Neural progenitor cell (in vitro differentiated cells): ENCODE results near the gene TCP11. TPM values are rescaled to one million over a fixed set of nuclear protein-coding genes. Genes with fewer than 3 reads are reported as not detected.

ENCODE experiments used
- DNase-seq: peaks from one replicate; pipeline ENCODE4 v3.0.0-alpha.2; 2016; ENCODE audit warnings: low spot score
- H2AFZ ChIP-seq: fragments of 200-600 bp; sonication (generic); replicated peaks from 2 replicates; pipeline ENCODE4 v1.6.1; 2016; ENCODE audit warnings: antibody characterized with exemption
- H3F3A ChIP-seq: fragments of 200-600 bp; sonication (generic); 2 replicates; pipeline ENCODE4 v1.6.1; 2016; ENCODE audit warnings: antibody characterized with exemption, low read depth
- H3K27ac ChIP-seq: fragments of 200-600 bp; sonication (generic); 2 replicates; pipeline ENCODE4 v1.5.1; 2016; ENCODE audit warnings: mild to moderate bottlenecking
- H3K27me3 ChIP-seq: fragments of 200-600 bp; sonication (generic); 2 replicates; pipeline ENCODE4 v1.6.1; 2016; ENCODE audit warnings: mild to moderate bottlenecking, moderate library complexity
- H3K36me3 ChIP-seq: fragments of 200-600 bp; sonication (generic); 2 replicates; pipeline ENCODE4 v1.5.1; 2016
- H3K4me1 ChIP-seq: fragments of 200-600 bp; sonication (generic); 2 replicates; pipeline ENCODE4 v1.6.1; 2016; ENCODE audit warnings: mixed run types
- H3K4me2 ChIP-seq: fragments of 200-600 bp; sonication (generic); 2 replicates; pipeline ENCODE4 v1.6.1; 2016
- H3K4me3 ChIP-seq: fragments of 200-600 bp; sonication (generic); 2 replicates; pipeline ENCODE4 v1.5.1; 2016
- H3K79me2 ChIP-seq: fragments of 200-600 bp; sonication (generic); 2 replicates; pipeline ENCODE4 v1.6.1; 2016; ENCODE audit warnings: low read depth
- H3K9ac ChIP-seq: fragments of 200-600 bp; sonication (generic); 2 replicates; pipeline ENCODE4 v1.6.1; 2016
- H3K9me3 ChIP-seq: fragments of 200-600 bp; sonication (generic); 2 replicates; pipeline ENCODE4 v1.5.1; 2016; ENCODE audit warnings: low read depth
- H4K20me1 ChIP-seq: fragments of 200-600 bp; sonication (generic); 2 replicates; pipeline ENCODE4 v1.6.1; 2016; ENCODE audit warnings: low read depth
- H3K27ac Mint-ChIP-seq: 3 replicates; pipeline ENCODE4 v1.8.0; 2021; ENCODE audit warnings: mixed read lengths
- H3K27me3 Mint-ChIP-seq: 2 replicates; pipeline ENCODE4 v1.8.0; 2022; ENCODE audit warnings: low read depth, mild to moderate bottlenecking, inconsistent platforms, moderate library complexity, mixed read lengths; ENCODE audit not compliant: insufficient read depth
- H3K36me3 Mint-ChIP-seq: 3 replicates; pipeline ENCODE4 v1.8.0; 2021; ENCODE audit warnings: mixed read lengths
- H3K4me1 Mint-ChIP-seq: 3 replicates; pipeline ENCODE4 v1.8.0; 2021; ENCODE audit warnings: mixed read lengths
- H3K4me3 Mint-ChIP-seq: 3 replicates; pipeline ENCODE4 v1.8.0; 2021; ENCODE audit warnings: mild to moderate bottlenecking, moderate library complexity, mixed read lengths
- H3K9me3 Mint-ChIP-seq: 3 replicates; pipeline ENCODE4 v1.8.0; 2020; ENCODE audit warnings: mixed read lengths
- EZH2 ChIP-seq: fragments of 200-600 bp; sonication (generic); IDR thresholded peaks from 2 replicates; pipeline ENCODE4 v1.6.1; 2017; ENCODE audit warnings: antibody characterized with exemption, mild to moderate bottlenecking, moderate library complexity
- EZH2phosphoT487 ChIP-seq: fragments of 200-600 bp; sonication (generic); IDR thresholded peaks from 2 replicates; pipeline ENCODE4 v1.6.1; 2017; ENCODE audit warnings: antibody characterized with exemption
- total RNA-seq: library from RNA; depleted of rRNA; stranded (reverse); fragments of >200 nt; gene quantifications from 2 replicates; pipeline ENCODE4 v1.2.3, GENCODE V29; 2015; ENCODE audit warnings: low replicate concordance
- TF ChIP-seq, protein P1 (sequence below): fragments of 200-600 bp; sonication (generic); IDR thresholded peaks from 2 replicates; pipeline ENCODE4 v1.5.1; 2017; ENCODE audit warnings: antibody characterized with exemption, mild to moderate bottlenecking

Gene TCP11
- total RNA-seq, 1 donor from 2014 or later = not detected

DNA sequence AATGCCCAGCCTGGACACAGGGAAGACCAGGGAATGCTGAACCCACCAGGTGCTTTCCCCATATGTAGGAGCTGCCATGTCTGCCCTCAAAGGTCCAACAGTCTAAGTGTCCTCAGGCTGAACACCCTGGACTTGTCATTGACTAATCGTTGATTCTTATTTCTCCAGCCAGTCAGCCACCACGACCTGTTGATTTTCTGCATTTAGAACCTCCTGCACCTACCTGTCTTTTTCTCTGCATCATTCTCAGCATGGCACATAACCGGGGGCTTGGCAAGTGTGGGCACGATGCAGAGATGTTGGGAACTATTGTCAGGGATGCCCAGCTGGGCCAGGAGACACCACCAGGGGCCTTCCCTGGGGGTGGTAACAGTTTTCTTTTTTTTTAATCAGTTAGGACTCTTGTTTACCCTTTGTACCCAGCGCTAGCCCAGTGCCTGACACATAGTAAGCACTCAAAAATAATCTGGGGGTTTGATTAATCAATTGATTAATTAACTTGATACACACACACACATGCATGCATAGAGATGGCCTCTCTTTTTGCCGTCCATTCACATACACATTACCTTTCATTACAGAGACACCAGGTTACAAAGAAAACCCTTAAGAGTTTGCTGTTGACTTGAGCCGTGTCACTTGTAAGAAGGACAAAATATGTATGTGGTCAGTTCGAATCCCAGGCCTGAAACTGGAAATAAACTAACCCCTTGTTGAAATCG, 43.6 kb upstream of the TCP11 start:
- Mint-ChIP-seq H3K9me3 (no peaks in the 10 kb centered on the region), H3K27ac (no peak overlapping the region)

DNA sequence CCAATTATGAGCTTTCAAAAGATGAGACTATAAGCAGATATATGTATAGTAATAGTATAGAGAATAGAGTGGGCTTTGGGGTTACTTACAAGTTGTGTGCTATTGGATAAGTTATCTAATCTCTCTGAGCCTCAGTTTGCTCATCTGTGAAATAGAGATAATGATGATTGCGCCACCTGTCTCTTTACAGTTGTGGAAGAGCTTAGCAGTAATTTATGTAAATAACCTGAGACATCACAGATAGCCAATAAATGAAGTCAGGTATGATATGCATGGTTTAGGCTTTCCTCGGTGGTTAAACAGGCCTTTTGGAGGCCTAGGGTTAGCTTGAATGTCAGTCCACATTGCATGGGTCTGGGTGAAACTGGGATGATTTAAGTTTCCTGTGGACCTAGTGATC, 42.8 kb upstream of the TCP11 start:
- Histone ChIP-seq H3K79me2 (no peaks in the 10 kb centered on the region), H3K27me3 (peaks cover 23% of the 10 kb centered on the region), H3K4me1 (no peaks in the 10 kb centered on the region), H3K4me3 (no peak overlapping the region), H3K9me3 (no peaks in the 10 kb centered on the region), H3F3A (no peaks in the 10 kb centered on the region), H3K36me3 (no peaks in the 10 kb centered on the region), H3K4me2 (no peak overlapping the region), H3K9ac (no peak overlapping the region), H2AFZ (no peak overlapping the region), H4K20me1 (no peaks in the 10 kb centered on the region), H3K27ac (no peak overlapping the region)
- no peak for DNase-seq
- no peaks in the 10 kb centered on the region for H3K9me3 Mint-ChIP-seq
- H3K4me1 Mint-ChIP-seq = peaks cover 19% of the 10 kb centered on the region
- H3K36me3 Mint-ChIP-seq = no peaks in the 10 kb centered on the region
- TF ChIP-seq, protein P1, sequence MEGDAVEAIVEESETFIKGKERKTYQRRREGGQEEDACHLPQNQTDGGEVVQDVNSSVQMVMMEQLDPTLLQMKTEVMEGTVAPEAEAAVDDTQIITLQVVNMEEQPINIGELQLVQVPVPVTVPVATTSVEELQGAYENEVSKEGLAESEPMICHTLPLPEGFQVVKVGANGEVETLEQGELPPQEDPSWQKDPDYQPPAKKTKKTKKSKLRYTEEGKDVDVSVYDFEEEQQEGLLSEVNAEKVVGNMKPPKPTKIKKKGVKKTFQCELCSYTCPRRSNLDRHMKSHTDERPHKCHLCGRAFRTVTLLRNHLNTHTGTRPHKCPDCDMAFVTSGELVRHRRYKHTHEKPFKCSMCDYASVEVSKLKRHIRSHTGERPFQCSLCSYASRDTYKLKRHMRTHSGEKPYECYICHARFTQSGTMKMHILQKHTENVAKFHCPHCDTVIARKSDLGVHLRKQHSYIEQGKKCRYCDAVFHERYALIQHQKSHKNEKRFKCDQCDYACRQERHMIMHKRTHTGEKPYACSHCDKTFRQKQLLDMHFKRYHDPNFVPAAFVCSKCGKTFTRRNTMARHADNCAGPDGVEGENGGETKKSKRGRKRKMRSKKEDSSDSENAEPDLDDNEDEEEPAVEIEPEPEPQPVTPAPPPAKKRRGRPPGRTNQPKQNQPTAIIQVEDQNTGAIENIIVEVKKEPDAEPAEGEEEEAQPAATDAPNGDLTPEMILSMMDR = no peak
- no peak for TF ChIP-seq EZH2
- TF ChIP-seq EZH2phosphoT487 = no peak
- H3K27ac Mint-ChIP-seq = no peak overlapping the region
- H3K27me3 Mint-ChIP-seq = peaks cover 2% of the 10 kb centered on the region
- no peak overlapping the region for H3K4me3 Mint-ChIP-seq

More for the DNA sequence above, 43.6 kb upstream of the TCP11 start:
- no peak for TF ChIP-seq EZH2
- TF ChIP-seq, protein P1 = no peak
- no peak for TF ChIP-seq EZH2phosphoT487
- Mint-ChIP-seq H3K4me3 (no peak overlapping the region), H3K27me3 (peaks cover 2% of the 10 kb centered on the region), H3K36me3 (no peaks in the 10 kb centered on the region), H3K4me1 (peaks cover 16% of the 10 kb centered on the region)
- H3K79me2 ChIP-seq = no peaks in the 10 kb centered on the region
- H2AFZ ChIP-seq = no peak overlapping the region
- no peaks in the 10 kb centered on the region for H3F3A ChIP-seq
- DNase-seq = no peak
- no peak overlapping the region for H3K4me3 ChIP-seq
- H3K4me1 ChIP-seq = no peaks in the 10 kb centered on the region
- H4K20me1 ChIP-seq = no peaks in the 10 kb centered on the region
- H3K36me3 ChIP-seq = no peaks in the 10 kb centered on the region
- no peak overlapping the region for H3K9ac ChIP-seq
- H3K9me3 ChIP-seq = no peaks in the 10 kb centered on the region
- peaks cover 23% of the 10 kb centered on the region for H3K27me3 ChIP-seq
- H3K4me2 ChIP-seq = no peak overlapping the region
- no peak overlapping the region for H3K27ac ChIP-seq

DNA sequence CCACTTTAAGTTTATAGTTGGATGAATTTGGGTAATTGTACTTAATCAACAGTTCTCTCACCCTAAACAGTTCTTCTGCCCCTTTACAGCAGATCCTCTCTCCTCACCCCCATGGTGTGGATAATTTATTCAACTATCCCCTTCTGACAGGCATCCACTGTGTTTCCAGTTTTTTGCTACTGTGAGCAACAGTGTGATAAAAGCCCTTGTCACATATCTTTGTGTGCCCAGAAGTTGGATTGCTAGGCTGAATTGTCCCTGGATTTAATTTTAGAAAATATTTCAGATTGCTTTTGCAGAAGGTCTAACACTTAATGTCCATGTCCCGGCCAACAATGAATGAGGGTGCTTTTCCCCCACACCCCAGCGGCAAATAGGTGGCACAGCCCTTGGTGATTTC, 42.1 kb upstream of the TCP11 start:
- Histone ChIP-seq H3K27me3 (peaks cover 23% of the 10 kb centered on the region), H3K36me3 (no peaks in the 10 kb centered on the region), H4K20me1 (no peaks in the 10 kb centered on the region), H2AFZ (no peak overlapping the region), H3K27ac (no peak overlapping the region), H3K9me3 (no peaks in the 10 kb centered on the region), H3F3A (no peaks in the 10 kb centered on the region), H3K9ac (no peak overlapping the region), H3K79me2 (no peaks in the 10 kb centered on the region), H3K4me1 (no peaks in the 10 kb centered on the region), H3K4me2 (no peak overlapping the region), H3K4me3 (no peak overlapping the region)
- no peaks in the 10 kb centered on the region for H3K9me3 Mint-ChIP-seq
- peaks cover 2% of the 10 kb centered on the region for H3K27me3 Mint-ChIP-seq
- H3K4me3 Mint-ChIP-seq = no peak overlapping the region
- no peak overlapping the region for H3K27ac Mint-ChIP-seq
- no peak for DNase-seq
- H3K4me1 Mint-ChIP-seq = peaks cover 22% of the 10 kb centered on the region
- no peaks in the 10 kb centered on the region for H3K36me3 Mint-ChIP-seq
- TF ChIP-seq, protein P1 = no peak
